HepG2 (cell line): ENCODE measurements around the gene PRR19. TPM values are rescaled to one million over a fixed set of nuclear protein-coding genes. Genes with fewer than 3 reads are reported as not detected.
A peak's percentile ranks its signal among the peaks of the same experiment; 100 is the strongest.

Experiments
- AKNA ChIP-seq: sonication (generic); formaldehyde crosslinking; IDR thresholded peaks from 2 replicates; pipeline ENCODE4 v1.4.0; 2020; ENCODE audit warnings: missing genetic modification reagents, borderline replicate concordance
- ARID2 ChIP-seq: sonication (generic); formaldehyde crosslinking; IDR thresholded peaks from 2 replicates; pipeline ENCODE4 v1.8.1; 2022; ENCODE audit warnings: mild to moderate bottlenecking, missing genetic modification reagents, borderline replicate concordance
- FOXK2 ChIP-seq: fragments of 450-650 bp; IDR thresholded peaks from 2 replicates; pipeline ENCODE4 v1.6.1; 2016
- HNRNPK ChIP-seq: fragments of 200-400 bp; formaldehyde crosslinking; IDR thresholded peaks from 2 replicates; pipeline ENCODE4 v1.6.1; 2018; ENCODE audit warnings: low read length, low read depth, moderate library complexity, mild to moderate bottlenecking; ENCODE audit not compliant: poor library complexity, severe bottlenecking
- MEF2D ChIP-seq: sonication (generic); formaldehyde crosslinking; IDR thresholded peaks from 2 replicates; pipeline ENCODE4 v1.5.1; 2020; ENCODE audit warnings: mild to moderate bottlenecking, missing genetic modification reagents
- NFE2L2 ChIP-seq: fragments of 150-350 bp; IDR thresholded peaks from 2 replicates; pipeline ENCODE4 v1.6.1; 2014; ENCODE audit warnings: low read length
- PCBP2 ChIP-seq: fragments of 200-400 bp; formaldehyde crosslinking; optimal IDR thresholded peaks from 2 replicates; pipeline ENCODE3; 2018; ENCODE audit warnings: low read length, low read depth; ENCODE audit not compliant: poor library complexity, severe bottlenecking
- RNF2 ChIP-seq: fragments of 450-650 bp; conservative IDR thresholded peaks from 2 replicates; pipeline ENCODE4 v1.6.1; 2016; ENCODE audit warnings: low read depth
- RNF219 ChIP-seq: sonication (generic); formaldehyde crosslinking; IDR thresholded peaks from 2 replicates; pipeline ENCODE4 v1.5.0; 2020; ENCODE audit warnings: mild to moderate bottlenecking, missing genetic modification reagents
- SOX6 ChIP-seq, 2 experiments: fragments of 450-650 bp in 1 of 2; sonication (generic) in 1 of 2; formaldehyde crosslinking in 1 of 2; IDR thresholded peaks; 2 replicates each; pipeline versions ENCODE4 v1.4.0 to v1.6.1; 2017 to 2020; ENCODE audit warnings: antibody characterized with exemption in 1 of 2, mild to moderate bottlenecking in 1 of 2, missing genetic modification reagents in 1 of 2
- ZNF280D ChIP-seq: sonication (generic); formaldehyde crosslinking; IDR thresholded peaks from 2 replicates; pipeline ENCODE4 v1.5.1; 2020; ENCODE audit warnings: mild to moderate bottlenecking, missing genetic modification reagents
- ZNF543 ChIP-seq: sonication (generic); formaldehyde crosslinking; IDR thresholded peaks from 2 replicates; pipeline ENCODE4 v1.4.0; 2020; ENCODE audit warnings: mild to moderate bottlenecking, missing genetic modification reagents
- ZNF570 ChIP-seq: sonication (generic); formaldehyde crosslinking; IDR thresholded peaks from 2 replicates; pipeline ENCODE4 v1.4.0; 2020; ENCODE audit warnings: mild to moderate bottlenecking, missing genetic modification reagents, borderline replicate concordance
- ZNF580 ChIP-seq: IDR thresholded peaks from 2 replicates; pipeline ENCODE4 v1.6.1; 2016; ENCODE audit warnings: low read depth, borderline replicate concordance
- ZNF639 ChIP-seq: conservative IDR thresholded peaks from 2 replicates; pipeline ENCODE4 v1.6.1; 2018; ENCODE audit warnings: missing genetic modification reagents
- ZNF782 ChIP-seq: sonication (generic); formaldehyde crosslinking; IDR thresholded peaks from 2 replicates; pipeline ENCODE4 v1.4.0; 2020; ENCODE audit warnings: missing genetic modification reagents, mild to moderate bottlenecking, borderline replicate concordance
- polyA plus RNA-seq, 8 experiments: library from polyadenylated mRNA; depleted of rRNA in 3 of 8; stranded (reverse) in 7 of 8; unstranded in 1 of 8; fragments of >200 nt; fragmentation: Illumina TruSeq in 4 of 8; extraction: Trizol in 4 of 8; gene quantifications; 2 replicates each; pipeline versions ENCODE4 v1.2.1 to v1.2.3, GENCODE V29; 2011 to 2016; ENCODE audit warnings: low read depth in 4 of 8, missing spikeins in 1 of 8, mixed read lengths in 1 of 8; ENCODE audit not compliant: insufficient read depth in 1 of 8
- total RNA-seq, 5 experiments: library from RNA; depleted of rRNA; stranded (reverse); fragments of >200 nt; fragmentation: Illumina TruSeq; extraction: Trizol; gene quantifications; 2 replicates each; pipeline ENCODE4 v1.2.3, GENCODE V29; 2016; ENCODE audit warnings: low read depth in 1 of 5

PRR19 gene
- total and polyA plus RNA-seq, 2 of the 13 experiments (the other 11 are each of a cell fraction or from before 2014, with no cell fraction given) = 0.21 to 0.33 TPM

- TF ChIP-seq ARID2 = no peak
- TF ChIP-seq RNF2 = no peak; the same call in 1 of the 2 replicates
- no peak for TF ChIP-seq PCBP2
- no peak for TF ChIP-seq MEF2D
- no peak for TF ChIP-seq HNRNPK
- TF ChIP-seq FOXK2 = no peak
- TF ChIP-seq ZNF580 = no peak
- TF ChIP-seq ZNF543 (CRISPR knock-in tag) = no peak
- TF ChIP-seq SOX6 (IDR thresholded peaks at IDR 0.05) = no peak
- no peak for TF ChIP-seq SOX6 (CRISPR knock-in tag; IDR thresholded peaks at IDR 0.05)
- no peak for TF ChIP-seq ZNF280D (CRISPR knock-in tag)
- no peak for TF ChIP-seq ZNF570 (CRISPR knock-in tag)
- TF ChIP-seq ZNF782 (CRISPR knock-in tag) = no peak
- no peak for TF ChIP-seq RNF219
- 0 out of 2 replicates have a peak, but pooled peaks have one; percentile 6 for TF ChIP-seq NFE2L2
- TF ChIP-seq AKNA (CRISPR knock-in tag) = no peak
- TF ChIP-seq ZNF639 (CRISPR knock-in tag) = no peak
Observed at GRCh38 chr19:42268704-42269477, 33.0 kb upstream of the PRR19 start, which contains the start of gene CIC (continued).
